ENCODE results near the gene ABCC4.

DNA sequence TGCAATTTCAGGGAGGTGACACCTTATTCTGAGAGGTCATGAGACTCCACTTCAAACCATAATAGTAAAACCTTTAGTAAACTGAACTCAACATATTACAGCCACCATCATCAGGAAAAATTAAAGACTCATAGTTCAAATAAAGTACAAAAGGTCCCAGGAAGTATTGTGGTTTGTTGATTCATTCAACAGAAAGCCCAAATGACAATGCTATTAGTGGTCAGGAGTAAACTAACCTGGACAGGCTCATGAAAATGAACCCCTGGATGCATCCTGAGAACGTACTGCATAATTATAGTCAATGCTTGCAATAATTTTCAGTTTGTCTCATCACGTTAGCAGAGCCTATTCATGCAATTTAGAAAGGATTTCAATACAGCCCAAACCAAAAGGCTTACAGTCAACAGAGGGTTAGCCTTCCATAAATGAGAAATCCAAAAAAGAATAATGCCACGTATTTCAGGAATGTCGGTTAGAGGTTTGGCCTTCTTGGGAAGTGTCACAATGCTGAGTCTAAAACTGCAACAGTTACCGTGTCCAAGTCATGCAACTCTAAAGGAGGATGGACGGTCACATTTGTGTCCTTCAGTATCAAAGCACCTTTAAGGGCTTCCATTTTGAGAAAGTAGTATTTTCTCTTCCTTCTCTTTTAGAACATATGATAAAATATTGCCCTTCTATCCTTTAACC lies 280.8 kb downstream of the ABCC4 start:
- TF ChIP-seq ZBTB1 (CRISPR knock-in tag; IDR thresholded peaks at IDR 0.05; ENCODE audit: borderline replicate concordance, low read depth) (no peak), RFX5 (IDR thresholded peaks at IDR 0.05; ENCODE audit: low read depth, low read length) (no peak), HDGF (IDR thresholded peaks at IDR 0.05) (no peak), ZNF140 (CRISPR knock-in tag; IDR thresholded peaks at IDR 0.05) (no peak), GABPB1 (CRISPR knock-in tag; IDR thresholded peaks at IDR 0.05) (no peak), ZNF639 (CRISPR knock-in tag; conservative IDR thresholded peaks at IDR 0.05 in 1 of 2, IDR thresholded peaks at IDR 0.05 in 1 of 2) (no peak), MAFK (IDR thresholded peaks at IDR 0.05; ENCODE audit: low read length) (no peak)
- TF ChIP-seq, protein P1, sequence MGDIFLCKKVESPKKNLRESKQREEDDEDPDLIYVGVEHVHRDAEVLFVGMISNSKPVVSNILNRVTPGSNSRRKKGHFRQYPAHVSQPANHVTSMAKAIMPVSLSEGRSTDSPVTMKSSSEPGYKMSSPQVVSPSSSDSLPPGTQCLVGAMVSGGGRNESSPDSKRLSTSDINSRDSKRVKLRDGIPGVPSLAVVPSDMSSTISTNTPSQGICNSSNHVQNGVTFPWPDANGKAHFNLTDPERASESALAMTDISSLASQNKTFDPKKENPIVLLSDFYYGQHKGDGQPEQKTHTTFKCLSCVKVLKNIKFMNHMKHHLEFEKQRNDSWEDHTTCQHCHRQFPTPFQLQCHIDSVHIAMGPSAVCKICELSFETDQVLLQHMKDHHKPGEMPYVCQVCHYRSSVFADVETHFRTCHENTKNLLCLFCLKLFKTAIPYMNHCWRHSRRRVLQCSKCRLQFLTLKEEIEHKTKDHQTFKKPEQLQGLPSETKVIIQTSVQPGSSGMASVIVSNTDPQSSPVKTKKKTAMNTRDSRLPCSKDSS (IDR thresholded peaks at IDR 0.05; ENCODE audit: low read depth, partially characterized antibody) = no peak

All from K562 (cell line).